HG02938 (cell line): ENCODE results near the gene ATP8B4.
"Not testable (repeated sequence)": the region's sequence is repeated elsewhere in the genome, so short reads cannot be mapped to it uniquely, and the experiment has no call there.

ENCODE experiments used
- ATAC-seq: cut with Tn5 transposase; IDR thresholded peaks from one replicate; pipeline ENCODE4 v1.9.1; 2021; ENCODE audit warnings: mild to moderate bottlenecking, moderate library complexity; ENCODE audit not compliant: unreplicated experiment

Gene ATP8B4

GRCh38 chr15:50138391-50138790 is 19.4 kb upstream of the ATP8B4 start:
- no peak for ATAC-seq

- ATAC-seq: no peak
Measured at GRCh38 chr15:50137893-50138292, 18.9 kb upstream of the ATP8B4 start.

GRCh38 chr15:50137330-50137761 is 18.3 kb upstream of the ATP8B4 start:
- ATAC-seq: no peak

GRCh38 chr15:50135031-50135551 is 16.1 kb upstream of the ATP8B4 start:
- peak; percentile 70 for ATAC-seq

GRCh38 chr15:50134524-50135024 is 15.5 kb upstream of the ATP8B4 start:
- peak; percentile 78 for ATAC-seq

GRCh38 chr15:50132251-50132984 is 13.4 kb upstream of the ATP8B4 start:
- ATAC-seq: not testable (repeated sequence)

- no peak for ATAC-seq
Measured at GRCh38 chr15:50131617-50132016, 12.6 kb upstream of the ATP8B4 start.

GRCh38 chr15:50128266-50128665 is 9.2 kb upstream of the ATP8B4 start:
- ATAC-seq: no peak

- ATAC-seq: no peak
Measured at GRCh38 chr15:50127255-50127777, 8.3 kb upstream of the ATP8B4 start.

GRCh38 chr15:50126072-50126471 is 7.0 kb upstream of the ATP8B4 start:
- ATAC-seq: no peak

GRCh38 chr15:50124631-50125030 is 5.6 kb upstream of the ATP8B4 start:
- ATAC-seq: no peak

- no peak for ATAC-seq
Measured at GRCh38 chr15:50123861-50124557, 5.0 kb upstream of the ATP8B4 start.

- ATAC-seq: no peak
Measured at GRCh38 chr15:50120729-50121128, 1.7 kb upstream of the ATP8B4 start.

- ATAC-seq: no peak
Measured at GRCh38 chr15:50117431-50118027, 1.5 kb downstream of the ATP8B4 start.

GRCh38 chr15:50116477-50116876 is 2.6 kb downstream of the ATP8B4 start:
- ATAC-seq: peak; percentile 50

GRCh38 chr15:50113992-50114780 is 4.8 kb downstream of the ATP8B4 start:
- no peak for ATAC-seq

- ATAC-seq: no peak
Measured at GRCh38 chr15:50113187-50113505, 5.9 kb downstream of the ATP8B4 start.

GRCh38 chr15:50112488-50113186 is 6.4 kb downstream of the ATP8B4 start:
- no peak for ATAC-seq

GRCh38 chr15:50110285-50110684 is 8.7 kb downstream of the ATP8B4 start:
- ATAC-seq: no peak
